Measurements from ENCODE around the gene TCEAL3.
"Not testable (repeated sequence)": the region's sequence is repeated elsewhere in the genome, so short reads cannot be mapped to it uniquely, and the experiment has no call there.

TCEAL3 gene

DNA sequence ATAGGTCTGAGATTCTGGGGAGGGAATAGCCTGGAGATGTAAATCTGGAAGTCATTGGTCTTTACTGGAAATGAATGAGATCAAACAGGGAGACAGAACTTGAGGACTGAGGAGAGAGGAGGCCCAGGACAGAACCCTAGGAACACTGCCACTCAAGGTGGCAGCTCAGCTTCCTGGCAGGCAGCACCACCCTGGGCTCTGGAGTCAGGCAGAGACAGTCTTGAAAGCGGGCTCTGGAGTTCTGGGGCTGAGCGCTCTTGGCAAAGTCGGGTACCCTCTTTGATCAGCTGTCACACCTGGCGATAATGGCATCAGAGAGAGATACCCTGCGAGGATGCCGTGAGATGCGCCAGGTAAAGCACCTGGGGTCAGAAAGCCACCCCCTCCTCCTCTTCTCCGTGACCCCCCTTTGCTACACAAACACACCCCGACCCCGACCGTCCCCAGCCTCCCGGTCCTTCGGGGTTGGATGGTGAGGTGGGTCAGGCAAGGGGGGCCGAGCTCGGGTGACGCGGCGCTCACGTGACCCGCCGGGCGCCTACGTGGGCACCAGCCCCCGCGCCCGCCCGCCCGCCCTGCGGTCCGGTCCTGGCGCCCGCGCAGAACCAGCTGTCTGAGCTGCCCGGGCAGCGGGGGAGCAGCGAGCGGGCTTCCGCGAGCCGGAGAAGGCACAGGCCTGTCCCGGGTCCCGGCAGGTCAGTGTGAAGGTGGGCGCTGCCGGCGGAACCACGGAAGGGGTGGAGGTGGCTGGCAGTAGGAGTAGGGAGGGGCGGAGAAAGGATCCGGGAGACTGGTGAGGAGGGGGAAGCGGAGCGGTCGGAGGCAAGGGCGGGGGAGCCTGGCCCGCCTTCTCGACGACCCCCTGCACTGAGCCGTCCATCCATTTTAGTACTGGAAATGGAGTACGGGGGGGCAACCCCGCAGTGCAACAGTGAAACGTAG, at the start of gene TCEAL3:
TSS of gene TCEAL3 (plus strand) at position 600 of the 942 bp plus-strand sequence. CDS start 1,102 bp downstream, outside the sequence.
- DNase-seq = peak; percentile 75

GRCh38 chrX:103560256-103560655, 47.5 kb upstream of the TCEAL3 start:
- DNase-seq = no peak

DNA sequence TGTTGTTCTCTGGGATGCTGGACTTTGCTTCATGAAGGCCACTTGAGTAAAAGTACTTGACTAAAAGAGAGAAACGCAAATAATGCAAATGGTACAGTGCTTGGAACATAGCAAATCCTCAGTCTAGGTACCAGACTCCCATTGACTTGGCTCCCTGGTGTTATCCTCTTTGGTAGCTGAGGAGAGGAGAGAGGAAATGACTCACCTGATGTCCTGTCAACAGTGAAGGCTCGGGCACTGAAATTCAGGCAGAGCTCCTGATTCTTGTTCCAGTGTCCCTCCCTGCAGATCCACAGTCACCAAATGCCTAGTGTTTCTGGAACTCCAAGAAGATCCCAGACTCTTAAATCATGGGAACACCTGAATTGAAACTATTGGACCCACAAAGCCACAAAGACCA, 45.0 kb upstream of the TCEAL3 start:
- DNase-seq = peak; percentile 62

DNA sequence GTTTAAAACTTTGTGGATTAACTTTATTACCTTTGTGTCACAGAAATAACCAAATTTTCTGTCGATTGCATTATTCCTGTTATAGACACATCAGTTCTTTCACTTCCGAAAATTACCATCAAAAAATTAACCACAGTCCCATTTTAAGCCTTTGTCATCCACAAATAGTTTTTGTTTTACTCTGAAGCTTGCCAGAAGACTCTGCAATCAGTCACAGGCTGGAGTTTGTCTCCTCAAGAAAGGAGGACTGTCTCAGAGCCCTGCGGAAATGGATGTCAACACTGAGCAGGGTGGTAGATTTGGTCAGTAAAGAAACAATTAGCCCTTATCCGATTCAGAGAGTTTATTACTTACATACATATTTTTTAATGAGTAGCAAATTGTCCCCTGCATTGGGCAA, 42.6 kb upstream of the TCEAL3 start:
- no peak for DNase-seq

GRCh38 chrX:103565752-103566151, 42.0 kb upstream of the TCEAL3 start:
- DNase-seq = no peak

GRCh38 chrX:103571121-103571520, 36.6 kb upstream of the TCEAL3 start:
- DNase-seq = no peak

- DNase-seq = no peak
Measured at GRCh38 chrX:103571726-103572125, 36.0 kb upstream of the TCEAL3 start.

- no peak for DNase-seq
Measured at GRCh38 chrX:103573202-103573601, 34.6 kb upstream of the TCEAL3 start.

GRCh38 chrX:103584596-103584995, 23.2 kb upstream of the TCEAL3 start:
- no peak for DNase-seq

GRCh38 chrX:103585411-103586313, 22.1 kb upstream of the TCEAL3 start, which contains the start of gene TCEAL4:
Gene TCEAL4 (plus strand): TSS chrX:103585515. CDS start chrX:103586676, 1,161 bp downstream.
- DNase-seq = peak; percentile 78

DNA sequence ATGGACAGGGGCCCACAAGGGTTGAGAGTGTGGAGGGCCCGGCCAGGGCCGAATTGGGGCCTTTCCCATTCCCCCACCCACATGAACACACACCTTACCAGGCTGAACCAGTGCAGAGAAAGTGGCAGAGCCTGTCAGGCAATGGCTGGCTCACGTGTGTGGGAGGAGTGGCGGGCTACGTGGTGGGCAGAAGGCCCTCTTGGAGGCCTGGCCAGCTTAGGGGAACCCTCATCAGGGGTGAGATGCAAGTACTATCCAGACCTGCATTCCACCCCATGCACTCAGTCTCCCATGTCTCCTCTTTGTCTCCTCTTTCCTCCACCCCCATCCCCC, 21.5 kb upstream of the TCEAL3 start:
- DNase-seq = peak; percentile 59

DNA sequence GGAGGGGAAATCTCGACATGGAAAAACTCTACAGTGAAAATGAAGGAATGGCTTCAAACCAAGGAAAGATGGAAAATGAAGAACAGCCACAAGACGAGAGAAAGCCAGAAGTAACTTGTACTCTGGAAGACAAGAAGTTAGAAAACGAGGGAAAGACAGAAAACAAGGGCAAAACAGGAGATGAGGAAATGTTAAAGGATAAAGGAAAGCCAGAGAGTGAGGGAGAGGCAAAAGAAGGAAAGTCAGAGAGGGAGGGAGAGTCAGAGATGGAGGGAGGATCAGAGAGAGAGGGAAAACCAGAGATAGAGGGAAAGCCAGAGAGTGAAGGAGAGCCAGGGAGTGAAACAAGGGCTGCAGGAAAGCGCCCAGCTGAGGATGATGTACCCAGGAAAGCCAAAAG, 21.1 kb upstream of the TCEAL3 start:
- DNase-seq = no peak

GRCh38 chrX:103592295-103592694, 15.5 kb upstream of the TCEAL3 start:
- DNase-seq = not testable (repeated sequence)

DNA sequence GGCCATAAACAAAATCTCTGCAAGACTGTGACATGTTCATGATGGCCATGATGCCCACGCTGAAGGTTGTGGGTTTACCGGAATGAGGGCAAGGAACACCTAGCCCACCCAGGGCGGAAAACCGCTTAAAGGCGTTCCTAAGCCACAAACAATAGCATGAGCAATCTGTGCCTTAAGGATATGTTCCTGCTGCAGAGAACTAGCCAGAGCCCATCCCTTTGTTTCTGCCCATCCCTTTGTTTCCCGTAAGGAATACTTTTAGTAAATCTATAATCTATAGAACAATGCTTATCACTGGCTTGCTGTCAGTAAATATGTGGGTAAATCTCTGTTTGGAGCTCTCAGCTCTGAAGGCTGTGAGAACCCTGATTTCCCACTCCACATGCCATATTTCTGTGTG, 12.6 kb upstream of the TCEAL3 start:
- DNase-seq = not testable (repeated sequence)

- peak; percentile 51 for DNase-seq
Measured at GRCh38 chrX:103608306-103608963, 672 bp downstream of the TCEAL3 start.

DNA sequence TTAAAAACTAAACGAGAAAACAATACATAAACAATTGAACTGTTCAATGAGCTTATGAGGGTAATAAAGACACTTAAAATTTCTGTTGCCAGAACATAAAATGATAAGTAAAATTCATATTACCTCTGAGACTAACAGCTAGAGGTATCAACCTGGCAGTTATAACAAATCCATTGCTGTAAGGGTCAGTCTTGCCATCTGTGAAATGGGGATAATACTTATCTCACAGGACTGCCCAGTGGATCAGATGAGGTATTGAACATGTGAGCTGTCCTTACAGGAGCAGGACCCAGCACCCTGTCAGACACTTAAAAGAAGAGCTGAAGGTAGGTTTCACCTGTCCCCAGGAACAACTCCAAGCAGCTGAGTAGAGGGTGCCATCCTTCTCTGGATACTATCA, 2.5 kb downstream of the TCEAL3 start:
- no peak for DNase-seq

- DNase-seq = no peak
Measured at GRCh38 chrX:103613362-103613890, 5.7 kb downstream of the TCEAL3 start.

DNA sequence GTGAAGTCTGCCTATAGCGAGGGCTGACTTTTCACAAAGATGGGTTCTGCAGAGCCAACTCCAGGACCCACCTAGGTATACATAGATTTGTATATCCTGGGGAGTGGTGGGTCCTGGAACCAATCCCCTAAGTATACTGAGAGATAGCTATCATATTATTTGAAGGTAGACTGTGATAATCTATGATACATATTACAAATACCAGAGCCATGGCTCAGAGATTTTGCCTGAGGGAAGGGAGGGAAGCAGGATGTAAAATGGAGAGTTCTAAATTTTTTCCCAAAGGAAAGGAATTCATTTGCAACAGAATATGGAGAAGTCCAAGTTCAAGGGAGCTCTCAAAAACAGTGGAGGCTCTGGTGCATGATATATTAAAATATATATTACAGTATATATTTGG, 7.2 kb downstream of the TCEAL3 start:
- DNase-seq = no peak

GRCh38 chrX:103615781-103616371, 8.1 kb downstream of the TCEAL3 start:
- no peak for DNase-seq

DNA sequence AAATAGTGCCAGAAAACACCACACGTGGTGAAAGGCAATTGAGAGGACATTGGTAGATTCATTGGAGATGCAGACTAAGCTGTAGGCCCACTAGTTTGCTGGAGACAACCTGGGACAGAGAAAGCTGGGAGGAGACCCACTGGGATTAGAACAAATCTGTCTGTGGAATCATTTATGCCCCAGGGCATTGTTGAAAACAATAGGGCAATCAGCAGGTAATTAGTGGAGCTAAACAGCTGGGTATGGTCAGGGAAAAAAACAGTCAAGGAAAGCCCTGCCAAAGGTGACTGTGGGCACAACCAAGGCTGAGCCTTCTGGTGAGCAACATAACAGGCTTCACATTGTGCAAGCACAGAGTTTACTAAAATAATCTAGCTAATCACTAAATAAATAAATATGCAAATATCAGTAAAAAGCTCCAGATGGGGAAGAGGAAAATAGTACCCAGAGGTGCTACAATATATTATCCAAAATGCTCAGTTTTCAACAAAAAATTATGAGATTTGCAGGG, 9.0 kb downstream of the TCEAL3 start:
- no peak for DNase-seq

DNA sequence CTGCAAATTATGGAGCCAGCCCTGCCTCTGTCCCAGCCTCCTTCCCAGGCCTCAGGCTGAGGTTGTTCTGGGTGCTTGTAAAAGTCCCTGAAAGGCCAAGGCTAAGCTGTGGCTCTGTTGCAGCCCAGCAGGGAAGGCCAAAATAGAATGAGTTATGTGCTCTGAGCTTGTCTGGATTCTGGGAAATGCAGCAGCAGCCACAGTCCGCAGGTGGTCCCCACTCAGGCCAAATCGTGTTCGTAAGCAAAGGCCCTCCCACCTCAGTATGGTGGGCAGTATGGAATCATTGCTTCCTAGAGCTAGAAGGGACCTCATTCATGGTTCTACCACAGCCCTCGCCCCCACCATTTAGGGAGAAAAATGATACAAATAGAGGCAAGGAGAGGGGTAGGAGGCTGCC, 16.3 kb downstream of the TCEAL3 start:
- peak; percentile 82 for DNase-seq

GRCh38 chrX:103626855-103627254, 19.1 kb downstream of the TCEAL3 start:
- no peak for DNase-seq

Measured in islet precursor cell (in vitro differentiated cells).